Skeletal muscle tissue (tissue), 4 donors: ENCODE measurements around the gene PDE4D. TPM values are rescaled to one million over a fixed set of nuclear protein-coding genes. Genes with fewer than 3 reads are reported as not detected.

Experiments
- H3K27ac ChIP-seq: one replicate; pipeline ENCODE4 v1.7.0; 2013; ENCODE audit warnings: mild to moderate bottlenecking, low read depth, low read length, inconsistent platforms
- H3K27me3 ChIP-seq, 3 donors: one replicate each; pipeline ENCODE4 v1.7.0; 2013; ENCODE audit warnings: low read length in 3 of 3; ENCODE audit not compliant: control insufficient read depth in 3 of 3, insufficient read depth in 3 of 3
- H3K36me3 ChIP-seq, 3 donors: one replicate each; pipeline ENCODE4 v1.7.0; 2013; ENCODE audit warnings: low read length in 3 of 3; ENCODE audit not compliant: control insufficient read depth in 3 of 3, insufficient read depth in 3 of 3
- H3K4me1 ChIP-seq, 3 donors: one replicate each; pipeline ENCODE4 v1.7.0; 2013; ENCODE audit warnings: low read length in 3 of 3, mild to moderate bottlenecking in 3 of 3; ENCODE audit not compliant: control insufficient read depth in 3 of 3, insufficient read depth in 3 of 3
- H3K4me3 ChIP-seq, 3 donors: one replicate each; pipeline ENCODE4 v1.7.0; 2013; ENCODE audit warnings: low read length in 3 of 3
- H3K9ac ChIP-seq, 3 donors: one replicate each; pipeline ENCODE4 v1.7.0; 2013; ENCODE audit warnings: low read length in 3 of 3, mild to moderate bottlenecking in 3 of 3, moderate library complexity in 2 of 3, low read depth in 1 of 3
- H3K9me3 ChIP-seq, 3 donors: one replicate each; pipeline ENCODE4 v1.7.0; 2013; ENCODE audit warnings: low read length in 3 of 3; ENCODE audit not compliant: control insufficient read depth in 3 of 3
- total RNA-seq: library from RNA; depleted of rRNA; stranded (reverse); fragments of >200 nt; gene quantifications from one replicate; pipeline ENCODE4 v1.2.3, GENCODE V29; 2014
- donor health status: Osteomylitis.

PDE4D gene
- total RNA-seq, 1 donor from 2014 or later, result 59.0 TPM

DNA sequence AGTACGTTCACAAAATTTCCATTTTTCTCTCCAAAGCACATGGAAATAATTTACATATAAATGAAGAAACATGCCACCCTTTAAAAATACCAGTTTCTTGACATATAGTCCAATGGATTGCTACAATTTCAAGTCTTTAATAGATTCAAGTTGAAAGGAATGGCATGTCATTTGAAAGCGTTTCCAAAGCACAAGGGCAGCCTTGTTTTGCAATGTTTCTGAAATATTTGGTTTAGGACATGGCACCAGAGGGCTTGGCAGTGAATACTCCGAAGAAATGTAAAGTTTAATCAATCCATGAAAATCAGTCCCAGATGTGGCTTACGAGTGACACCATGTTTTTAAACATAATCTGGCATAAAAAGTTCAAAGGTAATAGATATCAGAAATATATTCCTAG is 333.7 kb downstream of the PDE4D start:
- H3K27me3 ChIP-seq, result no peaks in the 10 kb centered on the region
- H3K9me3 ChIP-seq, result no peaks in the 10 kb centered on the region
- H3K4me3 ChIP-seq, result no peak overlapping the region
- no peaks in the 10 kb centered on the region for H3K36me3 ChIP-seq
- H3K27ac ChIP-seq, result no peak overlapping the region
- H3K4me1 ChIP-seq, result peaks cover 9 to 20% (median 16%) of the 10 kb centered on the region in 3 donors
- no peak overlapping the region for H3K9ac ChIP-seq

DNA sequence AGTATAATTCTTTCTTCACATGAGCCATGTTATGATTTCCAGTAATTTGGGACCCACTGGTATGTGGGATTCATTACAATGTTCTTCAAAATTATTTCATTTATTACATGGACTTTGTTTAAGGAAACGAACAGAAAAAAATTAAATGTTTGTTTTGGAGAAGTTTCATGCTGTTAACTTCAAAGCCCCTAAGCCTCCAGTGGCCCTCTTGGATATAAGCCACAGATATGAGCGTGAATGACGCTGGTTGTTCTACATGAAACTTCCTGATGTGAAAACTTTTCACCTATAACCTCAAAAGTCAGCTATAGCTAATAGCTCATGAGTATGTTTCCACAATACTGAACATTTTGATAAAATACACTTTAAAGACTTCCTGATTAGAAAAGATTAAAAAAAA is 334.2 kb downstream of the PDE4D start:
- no peak overlapping the region for H3K27ac ChIP-seq

DNA sequence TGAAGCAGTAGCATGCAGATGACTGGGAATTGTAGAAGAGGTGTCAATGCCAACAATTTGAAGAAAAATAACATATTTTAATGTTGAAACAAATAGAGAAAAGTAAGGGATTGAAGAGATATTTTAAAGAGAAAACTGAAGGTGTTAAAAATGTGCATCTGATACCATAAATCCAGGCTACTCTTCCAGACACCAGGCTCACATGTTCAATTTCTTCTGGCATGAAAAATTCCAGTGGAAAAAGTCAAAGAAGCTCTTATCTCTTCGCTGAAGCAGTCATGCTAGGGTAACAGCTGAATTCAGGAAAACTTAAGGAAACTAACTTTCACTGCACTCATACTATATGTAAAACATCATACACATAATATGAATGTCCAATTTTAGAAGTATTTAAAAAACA is 335.0 kb downstream of the PDE4D start:
- peaks cover 7 to 12% (median 8%) of the 10 kb centered on the region in 3 donors for H3K4me1 ChIP-seq

More for the DNA sequence above, 334.2 kb downstream of the PDE4D start:
- Histone ChIP-seq H3K36me3 (no peaks in the 10 kb centered on the region), H3K4me1 (peaks cover 9 to 16% (median 16%) of the 10 kb centered on the region in 3 donors), H3K9ac (no peak overlapping the region), H3K9me3 (no peaks in the 10 kb centered on the region), H3K4me3 (no peak overlapping the region), H3K27me3 (no peaks in the 10 kb centered on the region)

DNA sequence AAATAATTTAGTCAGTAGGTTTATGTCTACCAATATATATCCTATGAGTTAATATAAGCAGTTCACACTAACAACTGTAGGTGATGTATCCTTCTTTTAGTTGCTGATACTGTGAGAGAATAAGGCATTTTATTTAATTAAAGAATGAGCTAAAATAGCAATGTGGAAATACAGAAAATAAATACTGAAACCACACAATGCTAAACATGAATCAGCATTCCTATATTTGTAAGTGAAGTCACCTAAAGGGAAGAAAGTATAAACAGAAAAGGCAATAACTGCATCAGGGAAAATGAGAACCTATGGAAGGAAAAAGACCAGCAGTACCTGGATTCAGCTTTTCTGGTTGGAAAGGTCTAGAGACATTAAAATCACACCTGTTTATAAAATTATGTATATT is 336.0 kb downstream of the PDE4D start:
- Histone ChIP-seq H3K9ac (no peak overlapping the region), H3K27me3 (no peaks in the 10 kb centered on the region), H3K4me3 (no peak overlapping the region), H3K4me1 (peaks cover 0 to 2% (median under 1%) of the 10 kb centered on the region in 3 donors), H3K36me3 (no peaks in the 10 kb centered on the region), H3K9me3 (no peaks in the 10 kb centered on the region), H3K27ac (no peak overlapping the region)

More for the DNA sequence above, 335.0 kb downstream of the PDE4D start:
- Histone ChIP-seq H3K27me3 (no peaks in the 10 kb centered on the region), H3K9ac (no peak overlapping the region), H3K36me3 (no peaks in the 10 kb centered on the region), H3K27ac (no peak overlapping the region), H3K4me3 (no peak overlapping the region), H3K9me3 (no peaks in the 10 kb centered on the region)

DNA sequence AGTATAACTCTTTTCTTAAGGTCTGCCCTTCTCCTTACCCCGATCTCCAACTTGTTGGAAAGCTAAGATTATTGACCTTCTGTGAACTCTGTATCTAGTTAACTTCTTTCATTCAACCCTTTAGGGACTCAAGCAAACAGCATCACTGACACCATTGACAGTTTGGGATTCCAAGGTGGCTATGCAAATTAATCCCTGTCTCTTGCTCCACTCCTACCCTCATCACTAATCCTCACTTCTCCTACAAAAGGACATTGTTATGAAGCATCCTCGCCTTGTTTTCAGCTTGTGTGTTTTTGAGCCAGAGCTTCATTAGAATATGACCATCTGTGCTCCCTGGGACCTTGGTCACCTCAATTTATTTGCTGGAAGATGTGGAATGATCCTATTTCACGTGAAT is 337.9 kb downstream of the PDE4D start:
- Histone ChIP-seq H3K36me3 (no peaks in the 10 kb centered on the region), H3K9ac (no peak overlapping the region), H3K4me3 (no peak overlapping the region), H3K27ac (no peak overlapping the region), H3K4me1 (no peaks in the 10 kb centered on the region), H3K27me3 (no peaks in the 10 kb centered on the region), H3K9me3 (no peaks in the 10 kb centered on the region)

DNA sequence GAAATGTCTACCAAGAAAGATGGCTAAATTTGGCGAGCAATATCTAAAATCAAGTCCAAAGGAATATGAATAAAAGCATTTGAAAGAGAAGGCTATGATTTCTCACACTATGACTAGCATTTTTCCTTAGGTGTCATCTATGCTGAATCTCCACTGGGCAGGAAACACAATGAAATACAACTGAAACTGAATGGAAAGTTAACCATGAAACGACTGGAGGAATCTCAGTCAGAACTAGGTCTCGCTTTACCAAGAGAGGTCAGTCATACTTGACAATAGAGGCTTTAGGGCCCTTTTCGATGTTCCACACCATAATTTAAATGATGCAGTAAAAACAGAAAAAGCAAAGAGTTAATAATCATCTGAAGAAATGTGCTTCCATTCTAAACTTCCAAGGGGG is 339.0 kb downstream of the PDE4D start:
- Histone ChIP-seq H3K4me1 (no peaks in the 10 kb centered on the region), H3K9me3 (no peaks in the 10 kb centered on the region), H3K36me3 (no peaks in the 10 kb centered on the region)

DNA sequence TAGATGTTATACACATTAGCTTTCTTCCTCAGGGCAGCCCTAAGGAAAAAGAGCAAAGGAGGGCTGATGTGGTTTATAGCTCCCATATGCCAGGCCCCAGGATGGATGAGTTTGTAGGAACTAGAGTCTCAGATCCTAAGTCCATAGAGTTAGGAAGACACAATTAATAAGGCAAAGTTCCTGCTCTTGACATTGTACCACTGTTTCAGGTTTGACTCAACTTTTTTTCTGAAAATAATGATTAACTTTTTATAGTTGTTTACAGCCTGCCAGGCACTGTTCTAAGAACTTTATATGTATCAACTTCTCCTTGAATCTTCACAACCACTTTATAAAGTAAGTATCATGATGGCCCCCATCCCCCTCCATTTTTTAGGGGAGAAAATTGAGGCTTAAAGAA is 339.5 kb downstream of the PDE4D start:
- Histone ChIP-seq H3K4me1 (no peaks in the 10 kb centered on the region), H3K4me3 (no peak overlapping the region), H3K27ac (no peak overlapping the region)

More for the DNA sequence above, 339.0 kb downstream of the PDE4D start:
- Histone ChIP-seq H3K27me3 (no peaks in the 10 kb centered on the region), H3K27ac (no peak overlapping the region), H3K4me3 (no peak overlapping the region), H3K9ac (no peak overlapping the region)

DNA sequence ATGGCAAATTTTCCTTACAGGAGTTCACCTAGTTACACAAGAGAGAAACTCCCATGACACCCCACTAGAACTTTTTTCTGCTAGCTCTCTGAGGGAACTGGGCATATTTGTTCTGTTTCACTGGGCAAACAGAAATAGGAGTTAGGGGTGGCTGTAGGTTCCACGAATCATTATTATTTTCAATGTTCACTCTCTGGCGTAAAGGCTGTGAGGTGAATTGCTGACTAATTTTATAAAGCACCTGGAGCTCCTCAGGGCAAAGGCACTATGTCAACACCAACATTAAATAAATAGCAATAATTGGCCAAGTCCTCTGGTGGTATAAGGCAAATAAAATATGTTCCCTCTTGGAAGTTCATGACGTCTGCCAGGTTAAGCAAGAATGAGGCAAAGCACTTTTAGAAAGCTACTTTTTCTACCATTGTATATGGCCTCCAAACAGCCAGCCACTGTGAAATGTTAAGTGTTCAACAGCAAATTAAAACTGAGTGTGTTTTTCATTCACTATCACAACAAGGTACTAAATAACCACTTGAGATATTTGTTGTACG is 344.6 kb downstream of the PDE4D start:
- Histone ChIP-seq H3K36me3 (no peaks in the 10 kb centered on the region), H3K27ac (no peak overlapping the region), H3K9ac (no peak overlapping the region), H3K9me3 (no peaks in the 10 kb centered on the region), H3K4me3 (no peak overlapping the region), H3K4me1 (peaks cover 7 to 13% (median 12%) of the 10 kb centered on the region in 3 donors), H3K27me3 (no peaks in the 10 kb centered on the region)

More for the DNA sequence above, 339.5 kb downstream of the PDE4D start:
- Histone ChIP-seq H3K9ac (no peak overlapping the region), H3K9me3 (no peaks in the 10 kb centered on the region), H3K27me3 (no peaks in the 10 kb centered on the region), H3K36me3 (no peaks in the 10 kb centered on the region)

DNA sequence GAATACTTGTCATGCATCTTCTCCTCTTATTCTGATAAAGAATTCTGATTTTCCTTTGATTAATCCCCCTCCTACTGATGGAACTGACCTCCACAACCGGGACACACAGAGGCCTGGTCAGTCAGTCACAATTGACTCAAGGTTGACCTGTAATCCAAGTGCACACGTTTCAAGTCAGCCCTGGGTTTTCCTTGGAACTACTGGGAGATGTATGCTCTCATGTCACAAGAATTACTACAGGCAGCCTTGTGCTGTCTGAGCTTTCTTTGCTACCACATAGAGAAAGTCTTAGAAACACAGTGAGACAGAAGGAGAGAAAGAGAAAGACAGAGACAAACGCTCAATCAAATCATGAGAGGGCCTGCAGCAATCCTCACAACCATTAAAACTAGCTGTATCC is 345.8 kb downstream of the PDE4D start:
- H3K27ac ChIP-seq, result no peak overlapping the region
- H3K4me1 ChIP-seq, result peaks cover 17 to 23% (median 20%) of the 10 kb centered on the region in 3 donors
- no peak overlapping the region for H3K4me3 ChIP-seq
- no peaks in the 10 kb centered on the region for H3K27me3 ChIP-seq
- H3K9me3 ChIP-seq, result no peaks in the 10 kb centered on the region
- H3K36me3 ChIP-seq, result no peaks in the 10 kb centered on the region
- H3K9ac ChIP-seq, result no peak overlapping the region

DNA sequence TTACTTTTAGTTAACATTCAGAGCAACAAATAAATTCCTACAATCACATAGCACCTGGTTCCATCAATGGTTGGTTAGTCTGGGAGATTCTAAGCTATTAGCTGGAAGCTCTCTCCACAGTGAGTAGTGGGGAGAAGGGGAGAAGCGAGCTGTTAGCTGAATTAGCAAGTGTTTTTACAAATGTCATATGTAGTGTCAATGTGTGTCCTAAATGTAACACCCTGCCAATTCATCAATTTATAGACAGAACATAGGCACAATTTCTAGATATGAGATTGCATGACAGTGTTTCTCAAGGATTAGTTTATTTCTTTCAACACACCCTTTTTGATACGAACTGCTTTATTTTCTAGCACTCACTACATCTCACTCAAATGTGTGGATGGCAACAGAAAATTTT is 349.0 kb downstream of the PDE4D start:
- H3K9me3 ChIP-seq, result no peaks in the 10 kb centered on the region
- H3K9ac ChIP-seq, result peak overlapping the region in 2 of 3 donors; percentile 4 to 65
- peak overlapping the region; percentile 95 for H3K27ac ChIP-seq
- no peak overlapping the region for H3K4me3 ChIP-seq
- peaks cover 28 to 39% (median 35%) of the 10 kb centered on the region in 3 donors for H3K4me1 ChIP-seq
- no peaks in the 10 kb centered on the region for H3K36me3 ChIP-seq
- no peaks in the 10 kb centered on the region for H3K27me3 ChIP-seq
